HG03139 (cell line): Measurements from ENCODE around the gene ZNF710.

Experiments
- ATAC-seq: cut with Tn5 transposase; IDR thresholded peaks from one replicate; pipeline ENCODE4 v1.9.1; 2021; ENCODE audit not compliant: unreplicated experiment

The ZNF710 gene

GRCh38 chr15:89993349-89993748 is 7.8 kb upstream of the ZNF710 start:
- no peak for ATAC-seq

DNA sequence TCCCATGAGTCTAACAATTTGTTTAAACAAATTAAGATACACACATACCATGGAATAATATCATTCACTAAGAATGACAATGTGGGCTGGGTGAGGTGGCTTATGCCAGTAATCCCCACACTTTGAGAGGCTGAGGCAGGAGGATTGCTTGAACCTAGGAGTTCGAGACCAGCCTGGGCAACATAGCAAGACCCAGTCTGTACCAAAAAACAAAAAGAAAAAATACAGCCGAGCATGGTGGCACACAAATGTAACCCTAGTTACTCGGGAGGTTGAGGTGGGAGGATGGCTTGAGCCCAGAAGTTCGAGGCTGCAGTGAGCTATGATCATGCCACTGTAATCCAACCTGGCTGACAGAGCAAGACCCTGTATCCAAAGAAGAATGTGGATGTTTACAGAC is 4.0 kb upstream of the ZNF710 start:
- ATAC-seq: no peak

- ATAC-seq: no peak
Observed at GRCh38 chr15:89998141-89998661, 2.9 kb upstream of the ZNF710 start.

GRCh38 chr15:89998923-89999675 is 2.0 kb upstream of the ZNF710 start:
- ATAC-seq: no peak

GRCh38 chr15:89999676-90000185 is 1.4 kb upstream of the ZNF710 start:
- no peak for ATAC-seq

DNA sequence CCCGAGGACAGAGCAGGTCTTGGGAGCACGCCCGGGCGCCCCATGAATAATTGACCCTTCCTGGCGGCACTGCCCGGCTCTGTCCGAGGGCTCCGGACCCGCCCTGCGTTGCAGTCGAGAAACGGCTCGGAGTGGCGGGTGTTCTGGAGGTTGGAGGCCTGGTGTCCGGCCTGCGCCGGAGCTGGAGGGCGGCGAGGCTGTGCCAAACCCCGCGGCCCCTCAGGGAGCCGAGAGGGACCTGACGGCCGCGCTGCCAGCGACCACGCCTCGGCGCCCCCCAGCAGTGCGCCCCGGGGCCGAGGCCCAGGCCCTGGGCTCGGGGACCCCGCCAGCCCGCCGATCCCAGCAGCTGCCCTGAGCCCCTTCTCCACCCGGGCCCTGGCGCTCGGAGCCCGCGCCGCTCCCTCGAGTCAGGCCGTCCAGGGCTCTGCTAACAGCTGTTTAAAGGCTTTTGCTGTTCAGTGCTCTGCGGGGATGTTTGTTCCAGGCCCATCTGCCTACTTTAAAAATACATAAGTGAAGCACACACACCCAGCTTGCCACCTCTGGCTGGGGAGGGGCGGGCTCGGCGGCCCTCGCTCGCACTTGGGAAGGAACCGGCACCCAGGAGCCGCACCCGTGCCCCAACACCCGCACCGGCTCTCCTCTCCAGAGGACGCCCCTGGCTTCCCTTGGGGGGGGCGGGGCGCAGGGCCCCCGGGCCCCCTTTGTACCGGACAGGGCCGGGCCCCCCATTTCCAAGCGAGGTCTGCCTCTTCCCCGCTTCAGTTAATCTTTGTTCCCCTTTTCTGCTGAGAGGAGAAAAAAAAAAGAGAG is 730 bp upstream of the ZNF710 start:
- no peak for ATAC-seq

DNA sequence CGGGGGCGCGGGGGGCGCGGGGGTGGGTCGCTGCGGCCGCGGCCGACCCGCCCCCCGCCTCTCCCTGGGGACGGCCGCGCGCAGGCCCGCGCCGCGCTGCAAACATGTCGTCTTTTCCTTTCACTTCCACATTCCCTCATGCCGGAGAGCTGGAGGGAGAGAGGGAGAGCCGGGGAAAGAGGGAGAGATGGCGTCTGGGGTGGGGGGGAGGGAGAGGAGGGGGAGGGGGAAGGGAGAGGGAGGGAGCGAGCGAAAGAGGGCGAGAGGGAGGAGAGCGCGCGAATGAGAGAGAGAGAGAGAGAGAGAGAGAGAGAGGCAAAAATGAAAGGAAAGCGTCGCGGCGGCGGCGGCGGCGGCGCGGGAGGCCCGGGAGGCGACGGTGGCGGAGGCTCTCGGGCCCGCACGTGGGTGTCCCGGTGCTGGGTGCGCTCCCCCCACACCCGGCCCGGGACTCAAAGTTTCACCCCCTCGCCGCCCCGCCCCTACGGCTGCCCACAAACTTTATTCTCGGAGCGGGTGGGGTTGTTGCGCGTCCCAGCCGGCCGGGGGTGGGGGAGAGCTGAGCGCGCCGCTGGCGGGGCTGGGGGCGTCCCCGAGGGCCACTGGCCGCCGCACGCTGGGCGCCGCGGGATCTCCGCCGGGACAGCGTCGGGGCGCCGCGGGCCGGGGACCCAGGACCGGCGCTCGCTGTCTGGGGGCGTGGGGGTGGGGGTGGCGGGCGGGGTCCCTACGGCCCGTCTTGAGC is 731 bp downstream of the ZNF710 start:
- no peak for ATAC-seq

DNA sequence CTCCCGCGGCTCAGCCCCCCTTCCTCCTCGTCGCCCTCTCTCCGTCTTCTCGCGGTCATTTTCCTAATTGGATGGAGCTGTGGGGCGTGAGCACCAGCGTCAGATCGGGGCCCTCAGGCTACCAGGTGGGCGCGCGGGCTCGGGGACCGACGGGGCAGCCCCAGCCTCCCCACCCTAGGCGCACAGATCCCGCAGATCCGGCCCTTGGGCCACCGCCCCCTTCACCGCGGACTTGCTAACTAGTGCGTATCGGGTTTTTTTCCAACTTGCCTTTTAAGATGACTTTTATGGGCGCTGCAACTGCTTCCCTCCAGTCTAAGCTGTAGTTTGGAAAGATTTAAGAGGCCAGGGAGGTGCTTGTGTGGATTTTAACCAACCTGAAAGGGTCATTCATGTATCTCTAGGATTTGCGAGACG is 1.3 kb downstream of the ZNF710 start:
- no peak for ATAC-seq

DNA sequence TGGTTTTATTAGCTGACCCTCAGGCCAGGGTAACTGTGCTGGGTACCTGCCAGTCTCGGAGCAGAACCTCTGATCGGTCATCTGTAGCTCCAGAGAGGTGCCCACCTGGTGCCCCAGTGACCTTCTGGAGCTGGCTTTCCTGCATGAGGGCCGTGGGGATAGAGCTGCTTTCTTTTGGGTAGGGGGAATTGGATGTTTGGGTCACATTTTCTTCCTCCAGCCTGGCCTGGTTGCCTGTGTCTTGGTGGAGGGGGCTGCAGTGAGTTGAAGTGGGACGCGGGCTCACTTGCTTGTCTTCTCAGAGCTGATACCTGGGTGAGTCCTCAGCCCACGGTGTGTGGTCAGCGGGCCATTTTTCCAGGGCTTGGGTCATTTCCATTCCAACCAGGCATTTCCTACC is 2.6 kb downstream of the ZNF710 start:
- ATAC-seq: no peak

GRCh38 chr15:90004252-90004651 is 3.1 kb downstream of the ZNF710 start:
- no peak for ATAC-seq

- ATAC-seq: no peak
Observed at GRCh38 chr15:90004671-90005070, 3.5 kb downstream of the ZNF710 start.

GRCh38 chr15:90006217-90007075 is 5.3 kb downstream of the ZNF710 start:
- no peak for ATAC-seq

DNA sequence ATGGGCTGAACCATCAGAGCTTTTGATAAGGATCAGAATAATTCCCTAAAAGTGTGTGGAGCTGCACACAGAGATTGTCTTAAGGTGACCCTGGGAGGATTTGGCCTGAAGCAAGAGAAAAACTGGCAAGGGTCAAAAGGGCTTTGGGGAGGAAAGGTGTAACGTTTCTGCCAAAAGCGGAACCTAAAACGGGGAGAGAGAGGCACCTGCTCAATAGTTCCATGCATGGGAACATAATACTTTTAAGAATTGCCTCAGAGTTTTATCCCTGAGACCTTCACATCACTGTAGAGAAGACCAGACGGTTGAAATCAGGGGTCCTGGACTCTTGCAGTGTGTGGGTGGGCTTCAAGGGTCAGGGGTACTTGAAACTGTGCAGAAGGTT is 5.9 kb downstream of the ZNF710 start:
- no peak for ATAC-seq

DNA sequence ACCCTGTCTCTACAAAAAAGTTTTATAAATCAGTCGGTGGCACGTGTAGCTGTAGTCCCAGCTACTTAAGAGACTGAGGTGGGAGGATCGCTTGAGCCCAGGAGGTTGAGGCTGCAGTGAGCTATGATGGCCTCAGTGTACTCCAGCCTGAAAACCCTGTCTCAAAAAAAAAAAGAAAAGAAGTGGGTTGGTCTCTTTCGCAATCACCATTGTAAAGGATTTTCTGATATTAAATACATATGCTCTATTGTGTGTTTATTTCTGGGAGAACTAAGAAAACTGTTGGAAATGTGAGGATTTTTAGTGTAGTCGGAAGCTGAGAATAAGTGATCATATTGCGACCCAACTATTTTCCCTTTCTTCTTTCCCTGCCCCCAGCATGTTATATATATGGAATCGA is 7.5 kb downstream of the ZNF710 start:
- no peak for ATAC-seq

- no peak for ATAC-seq
Observed at GRCh38 chr15:90009301-90010022, 8.3 kb downstream of the ZNF710 start.

GRCh38 chr15:90011705-90012104 is 10.6 kb downstream of the ZNF710 start:
- ATAC-seq: no peak

DNA sequence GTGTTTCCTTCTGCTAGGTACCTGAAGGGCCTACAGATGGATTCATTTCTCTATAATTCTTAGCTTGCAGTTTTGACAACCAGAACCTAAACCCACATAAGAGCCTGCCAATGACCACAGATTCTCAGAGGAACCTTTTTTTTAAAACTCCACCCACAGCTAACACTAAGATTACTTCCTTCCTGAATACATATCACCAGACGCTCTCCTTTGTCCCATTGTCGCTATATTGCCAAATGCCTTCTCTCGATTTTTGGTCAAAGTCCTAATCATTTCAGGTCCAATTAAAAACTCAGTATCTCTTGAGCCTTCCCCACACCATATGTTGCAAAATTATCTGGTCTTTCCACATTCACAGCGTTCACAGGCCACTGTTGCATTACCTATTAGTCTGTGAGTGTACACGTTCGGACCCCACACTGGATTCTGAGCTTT is 12.4 kb downstream of the ZNF710 start:
- ATAC-seq: no peak

DNA sequence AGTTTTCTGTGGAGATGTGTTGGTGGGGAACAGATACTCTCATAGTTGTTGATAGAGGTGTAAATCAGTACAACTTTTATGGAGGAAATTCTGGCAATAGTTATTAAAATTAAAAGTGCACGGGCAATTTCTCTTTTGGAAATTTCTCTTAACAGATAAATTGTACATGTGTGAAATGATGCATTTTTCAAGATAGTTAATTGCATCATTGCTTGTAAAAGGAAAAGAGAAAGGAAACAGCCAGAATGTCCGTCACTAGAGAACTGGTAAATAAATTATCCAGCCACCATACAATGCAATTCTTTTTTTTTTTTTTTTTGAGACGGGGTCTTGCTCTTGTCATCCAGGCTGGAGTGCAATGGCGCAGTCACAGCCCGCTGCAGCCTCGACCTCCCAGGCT is 14.2 kb downstream of the ZNF710 start:
- no peak for ATAC-seq

GRCh38 chr15:90015749-90016148 is 14.6 kb downstream of the ZNF710 start:
- ATAC-seq: no peak

DNA sequence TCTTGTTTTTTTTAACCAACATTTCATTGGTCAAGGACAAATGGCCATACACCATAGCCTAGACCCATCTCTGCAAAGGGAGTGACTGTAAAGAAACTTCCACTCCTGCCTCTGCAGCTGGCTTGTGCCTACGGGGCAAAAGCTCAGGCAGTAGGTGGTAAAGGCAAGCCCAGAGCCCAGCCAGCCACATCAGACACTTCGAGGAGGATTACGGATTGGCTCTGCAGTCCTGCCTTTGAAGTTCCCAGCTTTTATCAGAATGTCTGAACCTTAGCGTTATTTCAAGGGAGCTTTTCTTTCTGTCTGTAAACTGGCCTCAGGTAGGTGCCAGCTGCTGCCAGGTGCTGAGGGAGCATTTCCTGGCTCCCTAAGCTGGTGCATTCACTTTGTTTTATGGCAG is 15.6 kb downstream of the ZNF710 start:
- ATAC-seq: no peak
